HG03045 (cell line): ENCODE data around the gene SETBP1.

Experiments used
- ATAC-seq: cut with Tn5 transposase; IDR thresholded peaks from one replicate; pipeline ENCODE4 v1.9.1; 2021; ENCODE audit warnings: mild to moderate bottlenecking, moderate library complexity; ENCODE audit not compliant: unreplicated experiment

Gene SETBP1

GRCh38 chr18:44730803-44731529 is 50.3 kb downstream of the SETBP1 start:
- no peak for ATAC-seq

- no peak for ATAC-seq
Observed at GRCh38 chr18:44731530-44732237, 51.0 kb downstream of the SETBP1 start.

- ATAC-seq, result no peak
Observed at GRCh38 chr18:44732238-44732563, 51.5 kb downstream of the SETBP1 start.

- no peak for ATAC-seq
Observed at GRCh38 chr18:44732599-44732998, 51.9 kb downstream of the SETBP1 start.

GRCh38 chr18:44733069-44733753 is 52.5 kb downstream of the SETBP1 start:
- ATAC-seq, result no peak

- no peak for ATAC-seq
Observed at GRCh38 chr18:44733754-44734465, 53.2 kb downstream of the SETBP1 start.

DNA sequence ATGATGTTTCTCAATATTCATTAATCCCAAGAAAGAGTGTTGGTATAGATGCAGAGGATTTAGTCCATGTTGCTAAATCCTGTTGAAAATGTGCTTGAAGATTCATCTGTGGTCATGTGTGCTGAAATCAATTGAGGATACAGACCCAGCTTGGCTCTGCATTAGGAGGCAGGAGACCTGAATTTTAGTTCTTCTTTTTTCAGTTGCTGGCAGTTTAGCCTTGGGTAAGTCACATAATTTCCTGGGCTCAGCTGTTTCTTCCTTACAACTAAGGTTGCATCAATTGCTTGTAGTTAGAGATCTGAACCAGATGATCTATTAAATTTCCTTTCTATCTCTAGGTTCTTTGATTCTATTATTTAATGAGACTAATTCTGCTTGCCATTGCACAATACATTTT is 54.4 kb downstream of the SETBP1 start:
- no peak for ATAC-seq

GRCh38 chr18:44736664-44737380 is 56.1 kb downstream of the SETBP1 start:
- no peak for ATAC-seq

- no peak for ATAC-seq
Observed at GRCh38 chr18:44737623-44738022, 56.9 kb downstream of the SETBP1 start.

DNA sequence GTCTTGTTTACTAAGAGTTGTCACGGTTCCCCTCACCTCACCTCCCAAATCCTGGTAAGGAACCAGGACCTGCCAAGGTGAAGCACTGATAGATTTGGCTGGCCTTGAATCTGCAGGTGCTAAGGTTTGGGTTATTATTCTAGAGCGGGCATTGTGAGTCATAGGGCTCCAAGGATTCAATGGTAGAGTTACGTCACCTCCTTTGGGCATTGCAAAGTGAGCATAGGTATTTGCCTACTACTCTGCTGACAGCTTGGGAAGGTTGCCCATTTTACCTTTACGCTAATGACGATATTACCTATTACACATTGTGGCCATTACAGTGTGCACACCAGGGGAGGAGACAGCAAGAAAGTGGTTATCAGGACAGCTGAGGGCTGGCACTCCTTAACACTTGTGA is 59.3 kb downstream of the SETBP1 start:
- no peak for ATAC-seq

GRCh38 chr18:44741085-44741484 is 60.4 kb downstream of the SETBP1 start:
- ATAC-seq, result no peak

DNA sequence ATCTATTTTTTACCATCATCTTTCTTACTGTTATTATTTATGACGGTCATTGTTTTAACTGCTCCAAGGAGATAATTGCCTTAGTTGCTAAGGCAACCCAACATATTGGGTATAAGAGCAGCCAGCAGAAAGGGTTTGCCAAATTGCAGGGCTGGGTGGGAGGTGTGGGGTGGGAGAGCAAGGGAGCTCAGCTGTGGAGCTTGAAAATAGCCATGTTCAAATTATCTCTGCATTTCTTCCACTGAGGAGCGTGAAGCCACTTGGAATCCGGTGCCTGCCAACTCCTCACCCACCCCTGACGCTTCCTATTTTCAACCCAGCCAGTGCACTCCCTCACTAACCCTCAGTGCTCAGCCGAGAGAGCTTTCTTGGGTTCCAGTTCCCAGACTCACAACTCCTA is 60.8 kb downstream of the SETBP1 start:
- no peak for ATAC-seq

DNA sequence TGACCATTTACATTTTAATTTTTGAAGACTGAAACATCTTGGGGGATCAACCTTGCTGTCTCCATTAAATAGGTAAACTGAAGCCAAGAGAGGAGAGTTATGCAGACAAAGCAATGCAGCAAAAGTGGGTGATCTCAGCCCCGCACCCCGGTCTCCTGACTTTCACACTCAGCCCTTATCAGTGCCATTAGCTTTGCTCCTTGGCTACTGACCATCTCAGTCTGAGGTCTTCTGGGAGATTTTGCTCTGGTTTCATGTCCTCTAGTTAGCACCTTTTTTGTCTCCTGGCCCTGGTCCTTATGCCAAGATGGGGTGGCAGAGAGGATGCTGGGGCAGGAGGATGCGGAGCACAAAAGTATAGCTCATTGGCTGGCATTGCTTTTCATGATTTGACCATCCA is 61.4 kb downstream of the SETBP1 start:
- ATAC-seq, result no peak

DNA sequence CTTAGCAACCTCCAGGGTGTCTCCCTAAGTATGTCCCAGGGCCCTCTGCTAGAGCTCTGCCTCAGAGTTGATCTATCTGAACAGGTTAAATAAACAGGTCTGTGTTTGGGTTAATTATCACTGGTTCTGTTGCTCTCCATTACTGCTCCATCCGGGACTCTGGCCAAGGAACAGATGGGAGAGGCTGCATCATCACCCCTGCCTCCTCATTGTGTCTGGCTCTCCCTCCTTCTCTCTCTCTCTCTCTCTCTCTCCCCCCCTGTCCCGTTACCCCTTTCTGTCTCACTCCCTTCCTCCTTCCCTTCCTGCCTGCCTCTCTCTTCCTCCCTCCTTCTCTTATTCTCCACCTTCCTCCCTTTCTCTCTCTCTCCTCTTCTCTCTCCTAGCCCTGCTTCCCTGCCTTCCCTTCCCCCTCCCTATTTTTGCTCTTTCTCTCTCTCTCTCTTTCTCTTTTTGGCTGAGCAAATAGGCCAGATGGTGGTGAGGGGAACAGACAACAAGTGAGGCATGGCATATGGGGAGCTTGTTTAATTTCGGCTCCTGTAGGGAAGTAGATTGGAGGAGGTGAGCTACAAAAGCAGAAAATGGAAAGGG is 62.1 kb downstream of the SETBP1 start:
- no peak for ATAC-seq

- ATAC-seq, result no peak
Observed at GRCh38 chr18:44743631-44744030, 62.9 kb downstream of the SETBP1 start.

- ATAC-seq, result no peak
Observed at GRCh38 chr18:44744161-44745121, 63.8 kb downstream of the SETBP1 start.

DNA sequence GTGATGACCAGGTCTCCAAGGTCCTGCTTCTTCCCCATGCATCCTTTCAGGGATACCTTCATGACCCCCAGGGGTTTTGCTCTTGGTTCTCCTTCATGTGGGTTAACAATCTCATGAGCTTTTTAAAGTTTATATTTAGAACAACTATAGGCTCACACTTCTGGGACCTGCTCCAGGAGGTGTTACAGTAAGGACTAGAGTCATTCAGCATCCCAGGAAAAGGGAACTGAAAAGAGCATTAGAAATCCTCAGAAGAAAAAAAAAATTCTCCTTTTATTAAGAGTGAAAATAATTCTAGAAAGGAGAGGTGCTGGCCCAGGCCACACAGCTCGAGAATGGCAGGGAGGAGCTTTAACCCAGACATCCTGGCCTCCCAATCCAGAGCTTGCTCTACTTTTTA is 66.5 kb downstream of the SETBP1 start:
- ATAC-seq, result no peak

- no peak for ATAC-seq
Observed at GRCh38 chr18:44748582-44748981, 67.9 kb downstream of the SETBP1 start.

GRCh38 chr18:44750774-44751173 is 70.1 kb downstream of the SETBP1 start:
- ATAC-seq, result no peak
